Measurements from ENCODE around the gene MOB3B. TPM values are rescaled to one million over a fixed set of nuclear protein-coding genes. Genes with fewer than 3 reads are reported as not detected.

MOB3B gene
- total RNA-seq, 1 experiment from 2014 or later: 0.03 TPM

GRCh38 chr9:27565696-27566095 lies 36.1 kb upstream of the MOB3B start:
- no peaks in the 10 kb centered on the region for H3K4me1 ChIP-seq (ENCODE audit: control insufficient read depth, insufficient read depth, low read length)
- TF ChIP-seq TCF7L2 (IDR thresholded peaks at IDR 0.05; ENCODE audit: low read depth, low read length) (no peak), REST (IDR thresholded peaks at IDR 0.05; ENCODE audit: insufficient read depth in 1 of 2, low read depth in 2 of 2, low read length in 1 of 2) (no peak), SIN3A (IDR thresholded peaks at IDR 0.05; ENCODE audit: borderline replicate concordance, insufficient read depth, low read depth, low read length) (no peak), CTCF (IDR thresholded peaks at IDR 0.05) (no peak), POLR2AphosphoS5 (IDR thresholded peaks at IDR 0.05; ENCODE audit: low read depth, low read length) (no peak)
- DNase-seq (ENCODE audit: low read depth, low spot score): no peak
- H3K9me3 ChIP-seq (ENCODE audit: control insufficient read depth, insufficient read depth, low read depth, low read length): no peaks in the 10 kb centered on the region
- intact Hi-C loops (cut with micrococcal nuclease; ENCODE audit: unreplicated experiment): loop anchor here (10.0 kb wide), 1 partner anchor 61 kb away; no protein-coding TSS in a partner anchor
- no peak for ATAC-seq
- H3K4me3 ChIP-seq (ENCODE audit: low read depth in 2 of 2, low read length in 2 of 2): no peak overlapping the region
- ChIA-PET CTCF (no interaction called here), POLR2A (no interaction called here)
- no TSS peak for BruUV-seq (replicated peaks)
- in situ Hi-C loops (cut with HindIII; ENCODE audit: low pct_unique_long_range_greater_than_20kb, low sequenced_read_pairs): no loop called here
- no peaks in the 10 kb centered on the region; the same call in 1 of the 2 replicates for H3K36me3 ChIP-seq (ENCODE audit: control insufficient read depth, insufficient read depth, low read length)
- no peak overlapping the region for H3K27ac ChIP-seq (ENCODE audit: low read length)
- no peaks in the 10 kb centered on the region for H3K27me3 ChIP-seq (ENCODE audit: control insufficient read depth, insufficient read depth, low read length)

- no TSS peak for BruUV-seq (replicated peaks)
- H3K27me3 ChIP-seq (ENCODE audit: control insufficient read depth, insufficient read depth, low read length): no peaks in the 10 kb centered on the region
- no peaks in the 10 kb centered on the region; the same call in 1 of the 2 replicates for H3K36me3 ChIP-seq (ENCODE audit: control insufficient read depth, insufficient read depth, low read length)
- H3K27ac ChIP-seq (ENCODE audit: low read length): no peak overlapping the region
- POLR2A ChIA-PET: no interaction called here
- H3K9me3 ChIP-seq (ENCODE audit: control insufficient read depth, insufficient read depth, low read depth, low read length): no peaks in the 10 kb centered on the region
- no peak for DNase-seq (ENCODE audit: low read depth, low spot score)
- no peak overlapping the region for H3K4me3 ChIP-seq (ENCODE audit: low read depth in 2 of 2, low read length in 2 of 2)
- no peak for ATAC-seq
- TF ChIP-seq SIN3A (IDR thresholded peaks at IDR 0.05; ENCODE audit: borderline replicate concordance, insufficient read depth, low read depth, low read length) (no peak), REST (IDR thresholded peaks at IDR 0.05; ENCODE audit: insufficient read depth in 1 of 2, low read depth in 2 of 2, low read length in 1 of 2) (no peak), POLR2AphosphoS5 (IDR thresholded peaks at IDR 0.05; ENCODE audit: low read depth, low read length) (no peak), CTCF (IDR thresholded peaks at IDR 0.05) (no peak), TCF7L2 (IDR thresholded peaks at IDR 0.05; ENCODE audit: low read depth, low read length) (no peak)
- CTCF ChIA-PET: no interaction called here
- in situ Hi-C loops (cut with HindIII; ENCODE audit: low pct_unique_long_range_greater_than_20kb, low sequenced_read_pairs): no loop called here
- intact Hi-C loops (cut with micrococcal nuclease; ENCODE audit: unreplicated experiment): loop anchor here (10.0 kb wide), 1 partner anchor 60 kb away; no protein-coding TSS in a partner anchor
- no peaks in the 10 kb centered on the region for H3K4me1 ChIP-seq (ENCODE audit: control insufficient read depth, insufficient read depth, low read length)
Observed at GRCh38 chr9:27564670-27565069, 35.1 kb upstream of the MOB3B start.

Data from Panc1 (cell line).